ENCODE data around the gene LNP1.
A peak's percentile ranks its signal among the peaks of the same experiment; 100 is the strongest.

LNP1 gene

DNA sequence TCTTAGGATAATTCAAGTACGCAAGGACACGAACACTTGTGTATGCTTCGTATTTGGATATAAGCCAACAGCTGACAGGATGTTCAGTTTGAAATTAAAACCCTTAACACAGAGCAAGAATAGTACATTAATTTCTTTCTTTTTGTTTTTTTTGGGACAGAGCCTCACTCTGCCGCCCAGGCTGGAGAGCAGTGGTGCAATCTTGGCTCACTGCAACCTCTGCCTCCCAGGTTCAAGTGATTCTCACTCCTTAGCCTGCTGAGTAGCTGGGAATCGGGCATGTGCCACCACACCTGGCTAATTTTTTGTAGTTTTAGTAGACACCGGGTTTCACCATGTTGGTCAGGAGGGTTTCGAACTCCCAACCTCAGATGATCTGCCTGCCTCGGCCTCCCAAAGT lies 32.9 kb upstream of the LNP1 start:
- no peak overlapping the region for H3K4me3 ChIP-seq (ENCODE audit: low read length)
- WGBS, result 97% methylated on average over 8 of the region's 8 CpGs
- H3K9ac ChIP-seq (ENCODE audit: low read depth, low read length), result no peak overlapping the region
- H3K9me3 ChIP-seq (ENCODE audit: insufficient read depth, low read depth, low read length), result no peaks in the 10 kb centered on the region
- H3K36me3 ChIP-seq (ENCODE audit: insufficient read depth, low read length), result peaks cover 98% of the 10 kb centered on the region
- H3K27me3 ChIP-seq (ENCODE audit: insufficient read depth, low read length), result no peaks in the 10 kb centered on the region
- H3K27ac ChIP-seq (ENCODE audit: low read depth, low read length), result no peak overlapping the region
- peaks cover 4% of the 10 kb centered on the region; the same call in 1 of the 2 replicates for H3K4me1 ChIP-seq (ENCODE audit: insufficient read depth, low read length)

DNA sequence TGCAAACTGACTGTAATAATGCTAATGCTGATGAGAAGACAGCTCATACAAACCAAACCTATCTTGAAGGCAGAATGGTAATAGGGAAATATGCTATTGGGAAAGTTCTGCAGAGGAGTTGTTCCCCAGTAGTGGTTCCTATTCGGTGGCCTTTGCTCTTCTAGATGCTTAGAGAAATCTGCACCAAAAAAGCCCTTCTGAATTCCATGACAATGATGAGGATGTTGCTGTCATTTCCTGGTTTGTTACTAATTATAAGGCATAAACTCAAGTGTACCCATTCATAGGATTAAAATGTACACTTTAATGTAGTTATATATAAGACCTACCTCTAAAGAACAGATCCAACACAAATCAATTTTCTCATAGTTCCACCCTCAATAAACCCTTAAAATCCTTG lies 30.6 kb upstream of the LNP1 start:
- H3K27me3 ChIP-seq (ENCODE audit: insufficient read depth, low read length), result no peaks in the 10 kb centered on the region
- peaks cover 4% of the 10 kb centered on the region; the same call in 1 of the 2 replicates for H3K4me1 ChIP-seq (ENCODE audit: insufficient read depth, low read length)
- H3K9me3 ChIP-seq (ENCODE audit: insufficient read depth, low read depth, low read length), result no peaks in the 10 kb centered on the region
- H3K36me3 ChIP-seq (ENCODE audit: insufficient read depth, low read length), result peaks cover 97% of the 10 kb centered on the region
- 96% methylated on average over 1 of the region's 1 CpG for WGBS
- no peak overlapping the region for H3K27ac ChIP-seq (ENCODE audit: low read depth, low read length)
- H3K4me3 ChIP-seq (ENCODE audit: low read length), result no peak overlapping the region
- no peak overlapping the region for H3K9ac ChIP-seq (ENCODE audit: low read depth, low read length)

DNA sequence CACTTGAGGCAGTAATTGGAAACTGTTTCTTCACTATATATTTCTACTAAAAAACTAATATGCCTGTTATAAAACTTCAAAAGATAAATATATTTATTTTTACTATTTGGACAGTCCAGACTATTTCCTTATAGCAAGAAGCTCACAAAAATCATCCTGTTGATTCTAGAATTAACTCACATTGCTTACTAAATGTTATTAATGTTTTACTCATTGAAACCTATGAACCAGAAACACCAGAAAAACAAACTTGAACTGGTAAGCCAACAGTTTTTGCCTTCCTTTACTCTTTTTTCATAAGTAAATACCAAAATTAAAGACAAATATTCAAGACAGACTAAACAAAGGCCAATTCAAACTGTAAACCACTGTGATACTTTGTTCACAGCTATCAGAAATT lies 26.8 kb upstream of the LNP1 start:
- Histone ChIP-seq H3K9me3 (ENCODE audit: insufficient read depth, low read depth, low read length) (no peaks in the 10 kb centered on the region), H3K4me1 (ENCODE audit: insufficient read depth, low read length) (peaks cover 4% of the 10 kb centered on the region; the same call in 1 of the 2 replicates), H3K36me3 (ENCODE audit: insufficient read depth, low read length) (peaks cover 96% of the 10 kb centered on the region), H3K27me3 (ENCODE audit: insufficient read depth, low read length) (no peaks in the 10 kb centered on the region), H3K27ac (ENCODE audit: low read depth, low read length) (no peak overlapping the region), H3K4me3 (ENCODE audit: low read length) (no peak overlapping the region), H3K9ac (ENCODE audit: low read depth, low read length) (no peak overlapping the region)

DNA sequence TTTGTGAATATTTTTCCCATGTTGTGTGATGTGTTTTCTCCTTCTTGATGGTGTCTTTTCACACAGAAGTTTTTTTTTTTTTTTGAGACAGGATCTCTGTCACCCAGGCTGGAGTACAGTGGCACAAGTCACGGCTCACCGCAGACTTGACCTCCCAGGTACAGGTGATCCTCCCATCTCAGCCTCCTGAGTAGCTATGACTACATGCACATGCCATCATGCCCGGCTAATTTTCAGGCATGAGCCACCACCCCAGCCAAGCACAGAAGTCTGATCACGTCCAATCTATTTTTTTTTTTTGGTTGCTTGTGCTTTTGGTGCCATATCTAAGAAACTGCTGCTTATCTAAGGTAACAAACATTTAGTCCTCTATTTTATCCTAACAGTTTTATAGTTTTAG lies 25.0 kb upstream of the LNP1 start:
- Histone ChIP-seq H3K4me3 (ENCODE audit: low read length) (no peak overlapping the region), H3K36me3 (ENCODE audit: insufficient read depth, low read length) (peaks cover 96% of the 10 kb centered on the region), H3K9me3 (ENCODE audit: insufficient read depth, low read depth, low read length) (no peaks in the 10 kb centered on the region), H3K27me3 (ENCODE audit: insufficient read depth, low read length) (no peaks in the 10 kb centered on the region), H3K4me1 (ENCODE audit: insufficient read depth, low read length) (no peaks in the 10 kb centered on the region), H3K9ac (ENCODE audit: low read depth, low read length) (no peak overlapping the region), H3K27ac (ENCODE audit: low read depth, low read length) (no peak overlapping the region)
- 98% methylated on average over 4 of the region's 4 CpGs for WGBS

DNA sequence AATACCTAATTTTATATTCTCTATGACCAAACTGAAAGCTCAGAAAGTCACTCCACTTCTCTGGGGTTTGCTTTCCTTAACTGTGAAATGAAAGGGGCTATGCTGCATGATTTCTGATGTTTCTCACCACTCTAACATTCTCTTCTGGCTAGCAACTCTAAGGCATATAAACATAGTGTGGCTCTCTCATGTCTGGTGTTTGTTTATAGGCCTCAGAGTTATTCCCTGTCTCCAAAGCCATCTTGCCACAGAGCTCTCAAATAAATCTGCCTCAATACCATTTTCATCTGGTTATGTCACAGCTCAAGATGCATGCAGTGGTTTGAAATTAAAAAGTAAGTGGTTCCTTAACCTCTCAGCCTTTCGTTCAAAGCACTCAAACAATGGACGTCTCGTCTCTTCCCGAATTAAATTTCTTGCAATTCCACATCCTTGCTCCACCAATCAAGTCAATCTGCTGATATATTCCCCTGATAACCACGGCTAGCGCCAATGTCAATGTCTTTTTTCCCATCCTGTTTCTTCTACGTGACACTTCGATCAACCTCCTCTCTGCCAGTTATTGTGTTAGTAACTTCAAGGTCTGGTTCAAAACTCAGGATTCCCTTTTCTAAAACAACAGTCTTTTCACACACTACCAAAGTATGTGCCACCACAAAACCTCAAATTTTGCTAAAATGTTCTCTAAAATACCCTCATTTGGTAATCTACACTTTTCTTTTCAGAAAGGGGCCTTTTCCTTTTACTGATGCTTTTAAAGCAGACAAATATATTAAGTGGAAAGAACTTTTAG lies 16.4 kb upstream of the LNP1 start:
- H3K27ac ChIP-seq (ENCODE audit: low read depth, low read length), result no peak overlapping the region
- 84% methylated on average over 8 of the region's 8 CpGs for WGBS
- no peaks in the 10 kb centered on the region for H3K27me3 ChIP-seq (ENCODE audit: insufficient read depth, low read length)
- no peak overlapping the region for H3K4me3 ChIP-seq (ENCODE audit: low read length)
- H3K4me1 ChIP-seq (ENCODE audit: insufficient read depth, low read length), result no peaks in the 10 kb centered on the region
- no peak overlapping the region for H3K9ac ChIP-seq (ENCODE audit: low read depth, low read length)
- H3K36me3 ChIP-seq (ENCODE audit: insufficient read depth, low read length), result peaks cover 82% of the 10 kb centered on the region
- H3K9me3 ChIP-seq (ENCODE audit: insufficient read depth, low read depth, low read length), result peaks cover 9% of the 10 kb centered on the region; the same call in 1 of the 2 replicates

DNA sequence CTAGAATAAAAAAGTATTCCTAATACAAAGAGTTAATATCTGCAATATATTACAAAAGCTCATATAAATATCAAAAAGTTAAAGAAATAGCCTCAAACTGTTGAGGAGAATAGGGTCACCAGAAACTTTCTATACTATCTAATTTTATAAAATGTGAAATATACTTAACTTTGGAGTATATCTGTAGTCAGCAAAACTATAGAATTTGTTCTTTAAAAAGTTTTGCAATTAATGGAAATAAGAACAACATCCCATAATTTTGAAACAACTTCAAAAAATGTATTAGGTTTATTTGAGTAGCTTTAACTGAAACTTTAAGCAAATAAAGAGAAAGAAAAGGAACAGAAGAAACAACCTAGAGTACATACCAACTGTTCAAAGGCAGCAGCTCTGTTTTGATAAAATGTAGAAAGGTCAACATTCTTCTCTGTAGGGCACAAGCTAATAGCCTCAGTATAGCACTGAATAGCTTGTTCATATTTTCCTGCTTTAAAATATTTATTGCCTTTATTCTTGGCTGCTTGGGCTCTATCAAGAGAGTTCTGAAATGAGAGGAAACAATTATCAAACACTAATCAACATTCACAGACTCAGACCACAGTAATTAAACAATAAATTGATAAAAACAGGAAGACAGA lies 14.8 kb upstream of the LNP1 start:
- Histone ChIP-seq H3K27ac (ENCODE audit: low read depth, low read length) (no peak overlapping the region), H3K4me3 (ENCODE audit: low read length) (no peak overlapping the region), H3K36me3 (ENCODE audit: insufficient read depth, low read length) (peaks cover 70% of the 10 kb centered on the region), H3K9ac (ENCODE audit: low read depth, low read length) (no peak overlapping the region), H3K4me1 (ENCODE audit: insufficient read depth, low read length) (no peaks in the 10 kb centered on the region), H3K9me3 (ENCODE audit: insufficient read depth, low read depth, low read length) (peaks cover 11% of the 10 kb centered on the region; the same call in 1 of the 2 replicates), H3K27me3 (ENCODE audit: insufficient read depth, low read length) (no peaks in the 10 kb centered on the region)

DNA sequence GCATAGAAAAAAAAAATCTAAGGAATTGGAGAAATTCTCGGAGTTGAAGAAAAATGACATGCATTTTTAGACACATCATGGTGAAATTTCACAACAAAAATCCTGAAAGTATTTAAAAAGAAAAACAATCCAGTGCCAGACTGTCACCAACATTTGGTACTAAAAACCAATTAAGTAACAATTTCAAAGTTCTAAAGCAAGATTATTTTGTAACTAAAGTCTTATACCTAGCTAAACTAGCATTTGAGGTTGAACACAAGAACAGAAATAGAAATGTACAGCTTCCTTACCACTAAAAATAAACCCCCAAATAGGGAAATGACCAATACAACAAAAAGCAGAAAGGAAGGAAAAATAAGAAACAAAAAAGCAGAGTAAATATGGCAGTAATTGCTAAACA lies 12.3 kb upstream of the LNP1 start:
- Histone ChIP-seq H3K9me3 (ENCODE audit: insufficient read depth, low read depth, low read length) (peaks cover 11% of the 10 kb centered on the region; the same call in 1 of the 2 replicates), H3K27me3 (ENCODE audit: insufficient read depth, low read length) (no peaks in the 10 kb centered on the region), H3K9ac (ENCODE audit: low read depth, low read length) (no peak overlapping the region), H3K4me3 (ENCODE audit: low read length) (no peak overlapping the region), H3K36me3 (ENCODE audit: insufficient read depth, low read length) (peaks cover 47% of the 10 kb centered on the region), H3K4me1 (ENCODE audit: insufficient read depth, low read length) (peaks cover 5% of the 10 kb centered on the region; the same call in 1 of the 2 replicates), H3K27ac (ENCODE audit: low read depth, low read length) (no peak overlapping the region)
- WGBS, result 100% methylated on average over 1 of the region's 1 CpG

DNA sequence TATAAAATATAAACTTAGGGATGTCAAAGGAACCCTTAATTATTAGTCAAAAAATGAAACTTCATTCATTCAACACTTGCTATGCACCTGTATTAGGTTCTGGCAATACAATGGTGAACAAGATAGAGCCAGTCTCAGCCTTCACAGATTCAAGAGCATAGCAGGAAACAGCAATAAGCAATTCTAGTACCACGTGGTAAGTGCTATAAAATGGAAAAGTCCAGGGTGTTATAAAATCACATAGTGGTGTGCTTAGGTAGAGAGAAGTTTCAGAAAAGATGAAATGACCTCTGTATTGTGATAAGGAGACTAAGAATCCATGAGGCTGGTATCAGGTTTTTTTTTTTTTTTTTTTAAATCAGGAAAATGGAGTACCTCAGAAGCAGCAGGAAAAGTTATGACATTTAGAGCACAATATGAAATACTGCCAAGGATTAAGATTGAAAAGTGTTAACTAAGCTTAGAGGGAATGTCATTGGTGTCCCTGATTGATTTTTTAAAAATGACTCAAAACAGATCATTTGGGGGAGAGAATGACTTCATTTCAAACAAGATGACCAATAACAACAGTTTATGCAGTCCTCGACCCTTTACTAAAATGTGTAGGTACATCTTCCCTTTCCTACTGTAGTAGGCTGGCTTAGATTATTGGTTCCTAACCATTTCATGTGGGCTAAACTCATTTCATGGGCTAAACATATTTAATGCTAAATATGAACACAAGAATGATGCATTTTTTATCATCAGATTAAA lies 5.5 kb upstream of the LNP1 start:
- Histone ChIP-seq H3K27ac (ENCODE audit: low read depth, low read length) (no peak overlapping the region), H3K36me3 (ENCODE audit: insufficient read depth, low read length) (peaks cover 2% of the 10 kb centered on the region; the same call in 1 of the 2 replicates), H3K9me3 (ENCODE audit: insufficient read depth, low read depth, low read length) (no peaks in the 10 kb centered on the region), H3K27me3 (ENCODE audit: insufficient read depth, low read length) (no peaks in the 10 kb centered on the region), H3K4me3 (ENCODE audit: low read length) (no peak overlapping the region), H3K9ac (ENCODE audit: low read depth, low read length) (no peak overlapping the region), H3K4me1 (ENCODE audit: insufficient read depth, low read length) (peaks cover 7% of the 10 kb centered on the region; the same call in 1 of the 2 replicates)
- WGBS, result 95% methylated on average over 2 of the region's 2 CpGs

DNA sequence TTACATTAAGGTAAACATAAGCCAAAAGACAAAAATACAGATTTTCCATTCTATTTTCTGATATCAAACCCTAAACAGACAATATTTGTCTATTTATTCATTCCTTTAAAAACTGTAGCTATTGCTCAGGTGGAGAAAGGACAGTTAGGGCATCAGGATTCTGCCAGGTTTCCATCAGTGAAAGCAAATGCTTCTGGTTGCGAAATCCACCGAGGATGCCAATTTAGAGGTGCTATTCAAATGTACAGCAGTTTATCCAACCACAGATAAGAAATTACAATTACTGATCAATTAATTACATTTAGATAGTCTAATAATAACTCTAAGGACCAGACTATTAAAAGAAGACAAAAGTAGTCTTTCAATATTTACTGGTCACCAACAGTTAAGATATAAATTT lies 4.4 kb upstream of the LNP1 start:
- H3K9ac ChIP-seq (ENCODE audit: low read depth, low read length), result no peak overlapping the region
- no peaks in the 10 kb centered on the region for H3K27me3 ChIP-seq (ENCODE audit: insufficient read depth, low read length)
- no peak overlapping the region for H3K4me3 ChIP-seq (ENCODE audit: low read length)
- H3K36me3 ChIP-seq (ENCODE audit: insufficient read depth, low read length), result peaks cover 2% of the 10 kb centered on the region; the same call in 1 of the 2 replicates
- H3K9me3 ChIP-seq (ENCODE audit: insufficient read depth, low read depth, low read length), result no peaks in the 10 kb centered on the region
- WGBS, result 93% methylated on average over 2 of the region's 2 CpGs
- H3K27ac ChIP-seq (ENCODE audit: low read depth, low read length), result no peak overlapping the region
- H3K4me1 ChIP-seq (ENCODE audit: insufficient read depth, low read length), result peaks cover 7% of the 10 kb centered on the region; the same call in 1 of the 2 replicates

DNA sequence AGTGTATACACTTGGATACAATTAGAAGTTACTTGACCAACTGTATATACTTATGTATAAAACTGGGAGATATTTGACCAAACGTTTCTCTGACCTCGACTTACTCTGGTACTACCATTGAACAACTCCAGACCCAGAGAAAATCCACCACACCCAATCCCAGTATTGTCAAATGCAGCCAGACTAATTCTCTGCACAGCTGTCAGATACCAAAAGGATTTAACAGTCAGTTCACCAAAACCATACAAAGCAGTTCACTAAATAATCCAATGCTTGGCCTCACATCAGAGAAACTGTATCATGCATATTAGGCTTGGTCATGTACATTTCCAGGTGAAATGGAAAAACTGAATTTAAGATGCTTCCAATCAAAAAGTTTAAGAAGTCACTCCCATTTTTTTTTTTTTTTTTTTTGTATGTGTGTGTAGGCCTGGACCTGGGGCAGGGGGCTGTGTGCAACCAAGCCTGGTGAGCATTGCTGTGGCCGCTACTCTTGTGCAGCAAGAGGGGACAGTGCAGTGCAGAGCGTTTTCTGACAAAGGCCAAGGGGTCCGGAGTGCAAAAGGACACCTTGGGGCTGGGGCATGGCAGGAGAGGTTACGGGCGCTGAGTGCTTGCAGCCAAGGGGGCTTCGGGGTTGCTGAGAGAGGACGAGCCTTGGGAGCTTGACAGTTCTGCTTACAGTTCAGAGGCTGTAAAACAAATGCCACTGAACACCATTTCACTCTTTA lies 1.8 kb upstream of the LNP1 start:
- Histone ChIP-seq H3K4me3 (ENCODE audit: low read length) (peak overlapping the region; percentile 85), H3K36me3 (ENCODE audit: insufficient read depth, low read length) (no peaks in the 10 kb centered on the region), H3K4me1 (ENCODE audit: insufficient read depth, low read length) (peaks cover 14% of the 10 kb centered on the region), H3K27me3 (ENCODE audit: insufficient read depth, low read length) (no peaks in the 10 kb centered on the region), H3K9me3 (ENCODE audit: insufficient read depth, low read depth, low read length) (no peaks in the 10 kb centered on the region), H3K27ac (ENCODE audit: low read depth, low read length) (no peak overlapping the region), H3K9ac (ENCODE audit: low read depth, low read length) (peak overlapping the region; percentile 94; the same call in 1 of the 2 replicates)
- WGBS, result 68% methylated on average over 9 of the region's 9 CpGs
